ENCODE measurements around the gene SMCHD1. TPM values are rescaled to one million over a fixed set of nuclear protein-coding genes. Genes with fewer than 3 reads are reported as not detected.

The SMCHD1 gene
- total RNA-seq, 4 donors from 2014 or later = 59.8 to 96.5 (median 73.6) TPM

GRCh38 chr18:2811416-2811815 is 155.9 kb downstream of the SMCHD1 start:
- no peak for DNase-seq (ENCODE audit: low spot score in 2 of 2)
- H3K27me3 ChIP-seq = no peaks in the 10 kb centered on the region
- 94 to 98% methylated on average over 1 of the region's 1 CpG for WGBS, 2 donors
- no peaks in the 10 kb centered on the region for H3K36me3 ChIP-seq
- TF ChIP-seq EP300 (IDR thresholded peaks at IDR 0.05) (no peak), CTCF (IDR thresholded peaks at IDR 0.05) (no peak)
- H3K27ac ChIP-seq = no peak overlapping the region
- H3K9me3 ChIP-seq = peaks cover 0 to 41% (median 5%) of the 10 kb centered on the region in 4 donors
- no peak overlapping the region for H3K4me3 ChIP-seq
- H3K4me1 ChIP-seq = no peaks in the 10 kb centered on the region

GRCh38 chr18:2814928-2815327 is 159.4 kb downstream of the SMCHD1 start:
- Histone ChIP-seq H3K4me1 (no peaks in the 10 kb centered on the region), H3K27me3 (no peaks in the 10 kb centered on the region), H3K4me3 (no peak overlapping the region), H3K36me3 (no peaks in the 10 kb centered on the region), H3K9me3 (peaks cover 0 to 48% (median 5%) of the 10 kb centered on the region in 4 donors), H3K27ac (no peak overlapping the region)
- TF ChIP-seq POLR2A (IDR thresholded peaks at IDR 0.05) (no peak), CTCF (IDR thresholded peaks at IDR 0.05) (no peak), EP300 (IDR thresholded peaks at IDR 0.05) (no peak)
- WGBS, 2 donors = 94 to 96% methylated on average over 2 of the region's 2 CpGs
- no peak for DNase-seq (ENCODE audit: low spot score in 2 of 2)

GRCh38 chr18:2818281-2818680 is 162.8 kb downstream of the SMCHD1 start:
- TF ChIP-seq CTCF (IDR thresholded peaks at IDR 0.05) = no peak
- TF ChIP-seq EP300 (IDR thresholded peaks at IDR 0.05) = no peak
- TF ChIP-seq POLR2A (IDR thresholded peaks at IDR 0.05) = no peak
- Histone ChIP-seq H3K9me3 (peaks cover 0 to 32% (median 0%) of the 10 kb centered on the region in 4 donors), H3K36me3 (no peaks in the 10 kb centered on the region), H3K4me3 (no peak overlapping the region), H3K27ac (no peak overlapping the region), H3K27me3 (no peaks in the 10 kb centered on the region), H3K4me1 (no peaks in the 10 kb centered on the region)
- no peak for DNase-seq (ENCODE audit: low spot score in 2 of 2)

GRCh38 chr18:2821695-2822094 is 166.2 kb downstream of the SMCHD1 start:
- peaks cover 0 to 5% (median 0%) of the 10 kb centered on the region in 4 donors for H3K4me1 ChIP-seq
- TF ChIP-seq EP300 (IDR thresholded peaks at IDR 0.05) (no peak), CTCF (IDR thresholded peaks at IDR 0.05) (no peak), POLR2A (IDR thresholded peaks at IDR 0.05) (no peak)
- no peaks in the 10 kb centered on the region for H3K27me3 ChIP-seq
- H3K36me3 ChIP-seq = no peaks in the 10 kb centered on the region
- no peak overlapping the region for H3K4me3 ChIP-seq
- no peak for DNase-seq (ENCODE audit: low spot score in 2 of 2)
- H3K9me3 ChIP-seq = peaks cover 0 to 22% (median 0%) of the 10 kb centered on the region in 4 donors
- WGBS, 2 donors = 92 to 94% methylated on average over 2 of the region's 2 CpGs
- no peak overlapping the region for H3K27ac ChIP-seq

GRCh38 chr18:2822213-2822921 is 166.8 kb downstream of the SMCHD1 start:
- DNase-seq (ENCODE audit: low spot score in 2 of 2) = no peak
- Histone ChIP-seq H3K27me3 (no peaks in the 10 kb centered on the region), H3K27ac (no peak overlapping the region), H3K9me3 (peaks cover 0 to 20% (median 0%) of the 10 kb centered on the region in 4 donors), H3K4me3 (no peak overlapping the region), H3K4me1 (peaks cover 0 to 9% (median 0%) of the 10 kb centered on the region in 4 donors), H3K36me3 (no peaks in the 10 kb centered on the region)
- 85 to 93% methylated on average over 6 of the region's 6 CpGs for WGBS, 2 donors
- no peak for TF ChIP-seq CTCF (IDR thresholded peaks at IDR 0.05)
- no peak for TF ChIP-seq POLR2A (IDR thresholded peaks at IDR 0.05)
- no peak for TF ChIP-seq EP300 (IDR thresholded peaks at IDR 0.05)

All from tibial nerve (tissue), 4 donors.